ENCODE results near the gene GEMIN7.

- TF ChIP-seq POLR2A (IDR thresholded peaks at IDR 0.05) (no peak), CTCF (IDR thresholded peaks at IDR 0.05) (no peak)
These were observed 14.9 kb upstream of the GEMIN7 start for GRCh38 chr19:45063851-45064801.
